Measurements from ENCODE around the gene SLC6A3. TPM values are rescaled to one million over a fixed set of nuclear protein-coding genes. Genes with fewer than 3 reads are reported as not detected.

Gene SLC6A3
- total RNA-seq, 4 donors from 2014 or later = 0.20 to 0.90 TPM; not detected in 2

DNA sequence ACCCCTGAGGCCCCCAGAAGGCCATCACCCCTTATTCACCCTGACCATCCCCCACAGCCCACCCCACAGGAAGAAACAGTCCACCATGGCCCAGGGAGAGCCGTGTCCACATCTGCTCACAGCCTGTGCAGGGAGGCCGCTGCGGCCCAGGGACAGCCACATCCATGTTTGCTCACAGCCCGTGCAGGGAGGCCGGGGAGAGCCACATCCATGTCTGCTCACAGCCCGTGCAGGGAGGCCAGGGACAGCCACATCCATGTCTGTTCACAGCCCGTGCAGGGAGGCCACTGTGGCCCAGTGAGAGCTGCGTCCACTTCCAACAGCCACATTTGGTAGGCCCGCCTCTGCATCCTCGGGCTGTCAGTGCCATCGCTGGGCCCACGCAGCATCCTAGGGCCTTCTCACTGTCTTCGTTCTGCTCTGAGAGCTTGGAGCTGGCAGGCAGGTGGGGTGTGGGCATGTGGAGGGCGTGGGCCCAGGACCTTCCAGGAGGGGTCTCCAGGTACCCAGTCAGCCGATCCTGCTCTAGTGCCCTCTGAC, 40.4 kb upstream of the SLC6A3 start:
- Histone ChIP-seq H3K27me3 (no peaks in the 10 kb centered on the region), H3K4me3 (no peak overlapping the region), H3K36me3 (peaks cover 0 to 57% (median 11%) of the 10 kb centered on the region in 3 donors), H3K4me1 (peaks cover 0 to 4% (median 0%) of the 10 kb centered on the region in 4 donors), H3K9me3 (no peaks in the 10 kb centered on the region), H3K27ac (no peak overlapping the region)
- WGBS, 2 donors = 86% methylated on average over 11 to 15 of the region's 15 CpGs
- no peak for DNase-seq (ENCODE audit: low spot score in 2 of 2)
- TF ChIP-seq POLR2A (IDR thresholded peaks at IDR 0.05) = no peak
- TF ChIP-seq, protein P1, sequence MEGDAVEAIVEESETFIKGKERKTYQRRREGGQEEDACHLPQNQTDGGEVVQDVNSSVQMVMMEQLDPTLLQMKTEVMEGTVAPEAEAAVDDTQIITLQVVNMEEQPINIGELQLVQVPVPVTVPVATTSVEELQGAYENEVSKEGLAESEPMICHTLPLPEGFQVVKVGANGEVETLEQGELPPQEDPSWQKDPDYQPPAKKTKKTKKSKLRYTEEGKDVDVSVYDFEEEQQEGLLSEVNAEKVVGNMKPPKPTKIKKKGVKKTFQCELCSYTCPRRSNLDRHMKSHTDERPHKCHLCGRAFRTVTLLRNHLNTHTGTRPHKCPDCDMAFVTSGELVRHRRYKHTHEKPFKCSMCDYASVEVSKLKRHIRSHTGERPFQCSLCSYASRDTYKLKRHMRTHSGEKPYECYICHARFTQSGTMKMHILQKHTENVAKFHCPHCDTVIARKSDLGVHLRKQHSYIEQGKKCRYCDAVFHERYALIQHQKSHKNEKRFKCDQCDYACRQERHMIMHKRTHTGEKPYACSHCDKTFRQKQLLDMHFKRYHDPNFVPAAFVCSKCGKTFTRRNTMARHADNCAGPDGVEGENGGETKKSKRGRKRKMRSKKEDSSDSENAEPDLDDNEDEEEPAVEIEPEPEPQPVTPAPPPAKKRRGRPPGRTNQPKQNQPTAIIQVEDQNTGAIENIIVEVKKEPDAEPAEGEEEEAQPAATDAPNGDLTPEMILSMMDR (IDR thresholded peaks at IDR 0.05) = no peak
- no peak for TF ChIP-seq EP300 (IDR thresholded peaks at IDR 0.05)

DNA sequence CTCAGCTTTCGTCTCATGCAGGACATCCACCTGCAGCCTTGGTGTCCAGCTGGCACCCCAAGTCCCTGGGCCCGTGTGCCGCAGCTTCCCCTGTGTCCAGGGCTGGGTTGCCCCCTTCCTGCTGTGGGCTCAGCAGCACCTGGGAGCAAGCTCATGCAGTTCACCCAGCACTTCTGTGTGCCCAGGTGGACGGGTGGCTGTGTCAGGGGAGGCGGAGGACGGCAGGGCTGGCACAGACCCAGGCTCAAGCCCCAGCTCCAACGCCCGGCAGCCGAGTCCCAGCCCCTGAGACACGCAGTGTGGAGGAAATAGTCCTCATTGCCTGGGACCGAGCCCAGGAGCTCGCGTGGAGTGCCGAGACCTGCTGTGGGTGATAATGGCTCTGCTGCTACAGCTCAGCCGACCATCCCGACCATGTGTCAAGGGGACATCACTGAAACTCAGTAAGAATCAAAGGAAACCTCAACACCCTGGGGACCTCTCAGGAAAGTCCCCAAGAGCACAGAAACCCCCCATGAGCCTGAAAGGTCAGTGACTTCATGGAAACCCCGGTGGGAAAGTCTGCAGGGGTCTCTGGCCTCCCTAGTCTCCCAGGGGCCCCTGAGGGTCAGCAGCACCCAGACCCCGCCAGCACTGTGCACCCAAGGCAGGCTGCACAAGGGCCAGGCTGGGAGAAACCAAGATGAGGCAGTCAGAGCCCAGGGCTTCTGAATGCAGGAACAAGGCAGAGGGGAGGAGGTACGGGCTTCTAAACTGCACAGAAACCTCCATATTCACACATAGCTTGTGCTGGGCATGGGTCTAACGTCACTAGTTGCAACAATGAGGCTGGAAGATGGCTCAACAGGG, 39.7 kb upstream of the SLC6A3 start:
- Histone ChIP-seq H3K27me3 (no peaks in the 10 kb centered on the region), H3K4me3 (no peak overlapping the region), H3K36me3 (peaks cover 0 to 53% (median 11%) of the 10 kb centered on the region in 3 donors), H3K27ac (no peak overlapping the region), H3K4me1 (peaks cover 0 to 4% (median under 1%) of the 10 kb centered on the region in 4 donors), H3K9me3 (no peaks in the 10 kb centered on the region)
- TF ChIP-seq, protein P1 (IDR thresholded peaks at IDR 0.05) = no peak
- no peak for DNase-seq (ENCODE audit: low spot score in 2 of 2)
- WGBS, 2 donors = 81 to 89% methylated on average over 10 to 15 of the region's 20 CpGs

DNA sequence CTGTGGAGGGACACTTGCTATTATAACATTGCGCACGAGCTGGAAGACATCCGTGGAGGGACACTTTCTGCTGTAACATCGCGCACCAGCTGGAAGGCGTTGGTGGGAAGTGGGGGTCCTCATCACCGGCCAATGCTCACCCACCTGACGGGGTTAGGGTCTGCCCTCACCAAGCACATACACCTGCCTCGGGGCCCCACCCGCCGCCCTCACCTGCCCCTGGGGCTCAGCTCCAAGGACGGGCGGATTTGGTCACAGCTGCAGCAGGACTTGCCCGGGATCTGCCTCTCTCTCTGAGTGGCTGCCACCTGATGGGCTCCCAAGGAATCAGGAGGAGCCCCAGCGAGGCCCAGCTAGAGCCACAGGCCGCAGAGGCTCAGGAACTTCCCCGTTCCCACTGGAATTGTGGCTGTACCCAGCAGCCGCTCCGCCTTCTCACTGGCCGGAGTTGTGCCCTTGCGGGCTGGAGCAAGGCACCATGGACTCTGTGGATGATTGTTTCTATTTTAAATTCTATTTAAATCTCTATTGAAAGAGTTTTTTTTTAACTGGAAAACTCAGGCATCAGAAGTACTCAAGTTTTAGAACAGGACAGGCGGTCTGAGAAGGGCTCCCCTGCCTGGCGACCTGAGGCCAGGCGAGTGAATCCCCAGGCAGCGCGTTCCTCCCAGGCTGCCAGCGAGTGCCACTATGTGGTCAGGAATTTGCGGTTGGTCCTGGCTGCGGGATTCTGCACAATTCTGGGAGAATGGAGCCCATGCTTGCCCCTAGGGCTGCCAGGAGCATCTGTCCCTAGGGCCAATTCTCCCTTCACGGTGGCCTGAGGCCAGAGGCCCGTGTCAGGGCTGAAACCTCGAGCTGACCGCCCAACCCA, 38.9 kb upstream of the SLC6A3 start:
- Histone ChIP-seq H3K4me3 (no peak overlapping the region), H3K27me3 (no peaks in the 10 kb centered on the region), H3K9me3 (no peaks in the 10 kb centered on the region), H3K36me3 (peaks cover 0 to 53% (median 11%) of the 10 kb centered on the region in 3 donors), H3K27ac (no peak overlapping the region), H3K4me1 (peaks cover 0 to 10% (median 0%) of the 10 kb centered on the region in 4 donors)
- DNase-seq (ENCODE audit: low spot score in 2 of 2) = no peak
- 91 to 93% methylated on average over 24 to 32 of the region's 33 CpGs for WGBS, 2 donors
- no peak for TF ChIP-seq POLR2A (IDR thresholded peaks at IDR 0.05)
- TF ChIP-seq, protein P1 (IDR thresholded peaks at IDR 0.05) = no peak

DNA sequence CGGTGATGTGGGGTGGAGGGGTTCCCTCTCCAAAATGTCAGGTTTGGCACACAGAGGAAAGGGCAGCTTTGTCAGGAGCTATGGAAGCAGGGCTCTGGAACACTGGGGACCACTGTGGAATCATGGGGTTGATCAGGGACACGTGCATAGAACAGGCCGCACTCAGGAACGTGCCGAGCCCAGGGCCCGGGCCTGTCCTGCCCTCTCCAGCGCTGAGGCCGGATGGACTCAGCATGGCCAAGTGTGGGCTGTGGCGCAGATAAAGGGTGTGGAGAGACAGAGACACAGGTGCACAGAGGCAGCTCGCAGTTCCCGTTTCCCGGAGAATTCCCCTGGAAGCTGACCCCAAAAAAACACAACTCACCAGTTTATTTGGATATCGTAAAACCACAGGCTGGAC, 37.8 kb upstream of the SLC6A3 start:
- Histone ChIP-seq H3K27ac (no peak overlapping the region), H3K4me3 (no peak overlapping the region), H3K9me3 (no peaks in the 10 kb centered on the region), H3K27me3 (no peaks in the 10 kb centered on the region), H3K36me3 (peaks cover 0 to 56% (median 11%) of the 10 kb centered on the region in 3 donors), H3K4me1 (peaks cover 0 to 11% (median 0%) of the 10 kb centered on the region in 4 donors)
- TF ChIP-seq EP300 (IDR thresholded peaks at IDR 0.05) (no peak), POLR2A (IDR thresholded peaks at IDR 0.05) (no peak)
- TF ChIP-seq, protein P1 (IDR thresholded peaks at IDR 0.05) = no peak
- DNase-seq (ENCODE audit: low spot score in 2 of 2) = no peak
- 86 to 89% methylated on average over 13 of the region's 13 CpGs for WGBS, 2 donors

Measured in tibial nerve (tissue), 4 donors.